CD4-positive, alpha-beta T cell treated with Interleukin-4 for 1 hour (primary cell): ENCODE results near the gene CARD8.

Experiments used
- DNase-seq, 2 donors: peaks; one replicate each; pipeline ENCODE4 v3.0.0-alpha.2; 2020 to 2022

Gene CARD8

DNA sequence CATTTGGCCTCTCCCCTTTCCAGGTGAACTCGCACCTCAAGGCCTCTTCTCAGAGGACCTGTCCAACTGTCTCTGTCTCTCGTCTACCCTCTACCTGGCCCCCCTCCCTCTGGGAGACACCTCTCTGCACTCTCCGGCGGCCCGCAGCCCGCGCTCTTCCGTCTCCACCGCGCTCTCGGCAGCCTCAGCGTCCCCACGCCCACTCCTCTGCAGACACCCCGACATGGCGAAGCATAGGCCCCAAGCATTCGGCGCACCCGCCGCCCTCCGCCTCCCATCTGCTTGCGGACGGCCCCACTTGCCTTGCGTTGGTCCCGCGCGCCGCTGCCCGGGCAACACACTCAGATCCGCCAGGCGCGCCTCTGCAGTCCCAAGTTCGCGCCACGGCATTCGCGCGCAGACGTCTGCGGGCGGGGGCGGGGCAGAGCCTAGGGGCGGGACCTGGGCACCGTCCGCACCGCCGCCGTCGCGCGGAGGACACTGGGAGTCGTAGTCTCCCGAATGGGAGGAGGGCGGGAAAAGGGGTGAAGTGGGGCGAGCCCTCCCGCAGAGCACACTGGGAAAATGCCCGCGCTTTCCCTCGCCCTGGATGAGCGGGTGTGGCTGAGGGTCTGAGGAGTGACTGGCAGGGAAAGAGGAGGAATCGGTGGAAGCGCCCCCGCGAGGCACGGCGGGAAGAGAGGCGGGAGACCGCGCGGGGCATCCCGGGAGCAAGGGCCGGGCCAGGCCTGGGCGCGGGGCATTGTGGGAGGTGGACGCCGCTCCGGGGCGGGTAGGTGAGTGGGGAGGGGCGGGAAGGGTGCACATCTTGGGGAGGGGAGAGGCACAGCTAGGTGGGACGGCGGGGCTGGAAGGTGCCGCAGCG, 85.5 kb downstream of the CARD8 start, which contains the start of the genes LIG1 and ZSWIM9:
Gene LIG1, minus strand, starts transcription at position 406 of the 865 bp plus-strand sequence. CDS start 4,778 bp downstream, outside the sequence.
Gene ZSWIM9, plus strand, starts transcription at position 742 of the 865 bp plus-strand sequence. CDS start 1,123 bp downstream, outside the sequence.
- DNase-seq, result peak; percentile 90 to 92

- peak; percentile 85 to 92 for DNase-seq
Observed at GRCh38 chr19:48169578-48169938, 86.2 kb downstream of the CARD8 start.

DNA sequence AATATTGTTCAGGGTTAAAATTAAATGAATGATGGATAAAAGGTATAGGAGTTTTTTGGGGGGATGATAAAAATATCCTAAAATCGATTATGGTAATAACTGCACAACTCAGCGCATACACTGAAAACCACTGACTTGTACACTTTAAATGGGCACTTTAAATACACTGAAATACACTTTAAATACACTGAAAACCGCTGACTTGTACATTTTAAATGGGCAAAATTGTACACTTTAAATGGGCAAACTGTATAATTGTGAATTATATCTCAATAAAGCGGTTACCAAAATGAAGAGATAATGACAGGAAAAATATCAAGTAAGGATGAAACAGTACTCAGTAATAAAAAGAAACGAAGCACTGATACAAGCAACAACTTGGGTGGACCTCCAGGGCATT, 87.0 kb downstream of the CARD8 start:
- no peak for DNase-seq

- no peak for DNase-seq
Observed at GRCh38 chr19:48158210-48158790, 97.4 kb downstream of the CARD8 start.
